SU-DHL-6 (cell line): Measurements from ENCODE around the gene DIP2C.

Experiments used
- H2AFZ ChIP-seq: fragments of 200-600 bp; sonication (generic); 2 replicates; pipeline ENCODE4 v1.6.1; 2014; ENCODE audit warnings: low read depth, mild to moderate bottlenecking, moderate library complexity, mixed read lengths, antibody characterized with exemption, low read length; ENCODE audit not compliant: severe bottlenecking
- H3F3A ChIP-seq: fragments of 200-600 bp; shearing (Covaris generic); 2 replicates; pipeline ENCODE4 v1.6.0; 2016; ENCODE audit warnings: antibody characterized with exemption, mild to moderate bottlenecking; ENCODE audit not compliant: insufficient read depth
- H3K27ac ChIP-seq: fragments of 200-600 bp; sonication (generic); 2 replicates; pipeline ENCODE4 v1.5.1; 2016; ENCODE audit warnings: low read depth, mild to moderate bottlenecking, low read length, moderate library complexity, mixed read lengths
- H3K27me3 ChIP-seq: fragments of 200-600 bp; sonication (generic), shearing (Covaris generic); 2 replicates; pipeline ENCODE4 v1.6.0; 2014; ENCODE audit warnings: mild to moderate bottlenecking, low read length
- H3K36me3 ChIP-seq: fragments of 200-600 bp; sonication (generic); 2 replicates; pipeline ENCODE4 v1.6.1; 2014; ENCODE audit warnings: mild to moderate bottlenecking, low read length, mixed read lengths
- H3K4me2 ChIP-seq: fragments of 300-600, 200-600 bp; shearing (Covaris generic), sonication (generic); 2 replicates; pipeline ENCODE4 v1.6.0; 2014; ENCODE audit warnings: low read length, low read depth, mild to moderate bottlenecking; ENCODE audit not compliant: poor library complexity, severe bottlenecking
- H3K4me3 ChIP-seq: fragments of 200-600 bp; sonication (generic); 2 replicates; pipeline ENCODE4 v1.5.1; 2014; ENCODE audit warnings: antibody characterized with exemption, low read length, mild to moderate bottlenecking, mixed read lengths; ENCODE audit not compliant: insufficient read depth, poor library complexity, severe bottlenecking
- H3K79me2 ChIP-seq: fragments of 200-600 bp; sonication (generic); 2 replicates; pipeline ENCODE4 v1.6.1; 2014; ENCODE audit warnings: mild to moderate bottlenecking, low read length, moderate library complexity; ENCODE audit not compliant: insufficient read depth
- H3K9ac ChIP-seq: fragments of 200-600 bp; sonication (generic); 2 replicates; pipeline ENCODE4 v1.7.0; 2014; ENCODE audit warnings: mild to moderate bottlenecking, low read length
- H3K9me2 ChIP-seq: fragments of 200-600 bp; sonication (generic); replicated peaks from 2 replicates; pipeline ENCODE4 v1.6.1; 2014; ENCODE audit warnings: low read length; ENCODE audit not compliant: insufficient read depth
- H3K9me3 ChIP-seq: fragments of 200-600 bp; sonication (generic); 2 replicates; pipeline ENCODE4 v1.6.1; 2014; ENCODE audit warnings: low read length, mixed read lengths; ENCODE audit not compliant: insufficient read depth
- H4K20me1 ChIP-seq: fragments of 200-600 bp; sonication (generic); 2 replicates; pipeline ENCODE4 v1.6.1; 2014; ENCODE audit warnings: low read depth, mild to moderate bottlenecking, antibody characterized with exemption, low read length, moderate library complexity, mixed read lengths
- EZH2phosphoT487 ChIP-seq: fragments of 200-600 bp; sonication (generic), shearing (Covaris generic); conservative IDR thresholded peaks from 2 replicates; pipeline ENCODE4 v1.6.1; 2018; ENCODE audit warnings: mild to moderate bottlenecking, antibody characterized with exemption, low read length, moderate library complexity, mixed read lengths
- TF ChIP-seq, protein P1 (sequence below): fragments of 200-600 bp; sonication (generic); IDR thresholded peaks from one replicate; pipeline ENCODE4 v1.5.1; 2017; ENCODE audit warnings: antibody characterized with exemption, mild to moderate bottlenecking, low read length, moderate library complexity; ENCODE audit not compliant: insufficient read depth, poor library complexity, severe bottlenecking

Gene DIP2C

DNA sequence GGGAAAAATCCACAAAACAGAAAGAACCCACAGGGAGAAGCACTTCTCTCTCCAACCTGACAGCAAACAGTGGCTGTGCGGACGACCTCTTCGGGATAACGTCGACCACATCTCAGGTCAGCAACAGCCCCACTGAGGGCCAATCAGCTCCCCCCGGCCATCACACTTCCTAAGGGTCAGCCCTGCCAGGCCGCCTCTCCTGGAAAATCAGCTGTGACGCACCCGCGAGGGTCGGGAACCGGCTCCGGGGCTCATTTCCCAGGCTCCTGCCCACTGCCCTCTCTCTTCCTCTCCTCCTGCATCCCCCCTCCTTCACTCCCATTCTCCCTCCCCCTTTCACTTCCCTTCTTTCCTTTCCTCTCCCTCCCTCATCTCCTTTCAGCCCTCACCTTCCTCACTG, 118.3 kb downstream of the DIP2C start:
- H3K4me2 ChIP-seq: no peak overlapping the region
- no peaks in the 10 kb centered on the region for H3K36me3 ChIP-seq
- no peaks in the 10 kb centered on the region for H3F3A ChIP-seq
- H3K9me2 ChIP-seq: no peaks in the 10 kb centered on the region
- TF ChIP-seq, protein P1, sequence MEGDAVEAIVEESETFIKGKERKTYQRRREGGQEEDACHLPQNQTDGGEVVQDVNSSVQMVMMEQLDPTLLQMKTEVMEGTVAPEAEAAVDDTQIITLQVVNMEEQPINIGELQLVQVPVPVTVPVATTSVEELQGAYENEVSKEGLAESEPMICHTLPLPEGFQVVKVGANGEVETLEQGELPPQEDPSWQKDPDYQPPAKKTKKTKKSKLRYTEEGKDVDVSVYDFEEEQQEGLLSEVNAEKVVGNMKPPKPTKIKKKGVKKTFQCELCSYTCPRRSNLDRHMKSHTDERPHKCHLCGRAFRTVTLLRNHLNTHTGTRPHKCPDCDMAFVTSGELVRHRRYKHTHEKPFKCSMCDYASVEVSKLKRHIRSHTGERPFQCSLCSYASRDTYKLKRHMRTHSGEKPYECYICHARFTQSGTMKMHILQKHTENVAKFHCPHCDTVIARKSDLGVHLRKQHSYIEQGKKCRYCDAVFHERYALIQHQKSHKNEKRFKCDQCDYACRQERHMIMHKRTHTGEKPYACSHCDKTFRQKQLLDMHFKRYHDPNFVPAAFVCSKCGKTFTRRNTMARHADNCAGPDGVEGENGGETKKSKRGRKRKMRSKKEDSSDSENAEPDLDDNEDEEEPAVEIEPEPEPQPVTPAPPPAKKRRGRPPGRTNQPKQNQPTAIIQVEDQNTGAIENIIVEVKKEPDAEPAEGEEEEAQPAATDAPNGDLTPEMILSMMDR: no peak
- TF ChIP-seq EZH2phosphoT487: no peak
- no peaks in the 10 kb centered on the region for H3K27me3 ChIP-seq
- H3K27ac ChIP-seq: no peak overlapping the region
- no peak overlapping the region for H3K4me3 ChIP-seq
- no peak overlapping the region for H3K9ac ChIP-seq
- H2AFZ ChIP-seq: no peak overlapping the region
- no peaks in the 10 kb centered on the region for H3K79me2 ChIP-seq
- H3K9me3 ChIP-seq: no peaks in the 10 kb centered on the region
- no peaks in the 10 kb centered on the region for H4K20me1 ChIP-seq

DNA sequence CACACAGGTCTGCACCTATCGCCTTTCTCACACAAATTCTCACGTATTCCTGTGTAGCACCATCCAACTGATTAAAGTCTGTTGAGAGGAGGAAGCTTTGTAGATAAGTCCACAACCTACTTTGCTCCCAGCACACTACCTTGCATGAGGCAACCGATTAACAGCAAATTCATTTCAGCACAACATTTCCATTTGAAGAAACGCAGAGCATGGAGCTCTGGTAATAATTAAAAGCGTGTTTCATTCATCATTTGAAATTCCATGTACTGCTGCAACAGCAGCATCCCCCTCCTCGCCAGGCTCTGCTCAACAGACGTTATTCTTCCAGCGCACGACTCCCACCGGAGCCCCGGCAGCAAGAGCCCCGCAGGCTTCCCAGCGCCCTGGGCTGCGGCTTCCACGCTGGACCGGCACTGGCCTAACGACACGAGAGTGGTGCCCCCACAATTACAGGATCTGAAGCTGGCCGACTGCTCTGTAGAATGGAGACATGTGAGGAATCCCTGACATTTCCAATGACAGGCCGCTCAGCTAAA, 118.8 kb downstream of the DIP2C start:
- no peaks in the 10 kb centered on the region for H3K79me2 ChIP-seq
- TF ChIP-seq EZH2phosphoT487: no peak
- TF ChIP-seq, protein P1: no peak
- H3K4me2 ChIP-seq: no peak overlapping the region
- H3K9ac ChIP-seq: no peak overlapping the region
- H3K27me3 ChIP-seq: no peaks in the 10 kb centered on the region
- no peak overlapping the region for H3K27ac ChIP-seq
- no peaks in the 10 kb centered on the region for H4K20me1 ChIP-seq
- H3K36me3 ChIP-seq: no peaks in the 10 kb centered on the region
- H3K9me3 ChIP-seq: no peaks in the 10 kb centered on the region
- no peaks in the 10 kb centered on the region for H3K9me2 ChIP-seq
- no peaks in the 10 kb centered on the region for H3F3A ChIP-seq
- H2AFZ ChIP-seq: no peak overlapping the region
- H3K4me3 ChIP-seq: no peak overlapping the region

DNA sequence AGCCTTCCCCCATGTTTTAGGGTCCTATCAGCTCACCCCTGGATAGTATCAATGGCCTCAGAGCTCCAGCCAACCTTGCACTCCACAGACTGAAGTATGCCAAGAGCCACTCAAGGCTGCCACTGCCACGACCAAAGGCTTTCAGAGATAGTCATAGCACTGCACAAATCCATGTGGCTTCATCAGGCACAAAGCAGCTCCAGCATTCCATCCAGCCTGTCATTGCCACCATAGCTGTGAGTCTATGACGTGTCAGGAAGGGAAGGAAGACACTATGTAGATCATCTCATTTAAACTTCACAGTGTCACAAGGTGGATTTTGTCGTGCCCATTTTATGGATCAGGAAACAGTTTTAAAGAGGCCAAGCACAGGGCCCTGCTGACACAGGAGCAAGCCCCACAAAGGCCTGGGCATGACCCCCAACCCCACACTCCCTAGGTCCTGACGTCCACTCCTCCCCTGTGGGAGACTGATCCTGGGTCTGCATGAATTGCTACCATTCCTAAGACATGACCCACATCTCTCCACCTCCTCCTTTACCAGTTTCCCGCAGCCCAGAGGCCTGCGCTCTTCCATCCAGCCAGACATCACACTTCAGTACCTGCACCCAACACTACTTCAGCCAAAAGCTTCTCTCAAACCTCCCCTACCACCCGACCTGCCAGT, 119.4 kb downstream of the DIP2C start:
- TF ChIP-seq, protein P1: no peak
- TF ChIP-seq EZH2phosphoT487: no peak
- Histone ChIP-seq H3K4me2 (no peak overlapping the region), H2AFZ (no peak overlapping the region), H3K27ac (no peak overlapping the region), H4K20me1 (no peaks in the 10 kb centered on the region), H3K36me3 (no peaks in the 10 kb centered on the region), H3K9ac (no peak overlapping the region), H3K27me3 (no peaks in the 10 kb centered on the region), H3F3A (no peaks in the 10 kb centered on the region), H3K4me3 (no peak overlapping the region), H3K9me3 (no peaks in the 10 kb centered on the region), H3K9me2 (no peaks in the 10 kb centered on the region), H3K79me2 (no peaks in the 10 kb centered on the region)
